ENCODE measurements around the gene ALX4. TPM values are rescaled to one million over a fixed set of nuclear protein-coding genes. Genes with fewer than 3 reads are reported as not detected.

The ALX4 gene
- total RNA-seq, 2 donors from 2014 or later: not detected

DNA sequence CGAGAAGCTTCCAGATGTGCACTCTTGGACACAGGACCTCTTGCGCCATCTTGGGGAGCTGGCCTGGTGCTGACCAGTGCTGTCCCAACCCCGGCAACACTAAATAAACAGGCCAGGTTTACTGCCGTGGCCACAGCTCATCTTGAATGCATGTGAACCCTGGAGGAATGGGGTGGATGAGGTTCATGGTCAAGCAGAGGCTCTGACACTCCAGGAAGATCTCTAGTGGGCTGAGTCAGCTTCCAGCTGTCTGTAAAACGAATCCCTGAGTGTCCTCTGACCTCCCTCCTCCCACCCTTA, 51.8 kb downstream of the ALX4 start:
- H3K4me3 ChIP-seq: no peak overlapping the region
- H3K36me3 ChIP-seq: no peaks in the 10 kb centered on the region
- H3K4me1 ChIP-seq (ENCODE audit: control insufficient read depth in 1 of 2, low read depth in 2 of 2): no peaks in the 10 kb centered on the region
- H3K9me3 ChIP-seq: peaks cover 2% of the 10 kb centered on the region
- ATAC-seq (ENCODE audit: insufficient number of reproducible peaks, low FRiP score, low read depth): no peak
- DNase-seq (ENCODE audit: low spot score): no peak
- TF ChIP-seq, protein P1, sequence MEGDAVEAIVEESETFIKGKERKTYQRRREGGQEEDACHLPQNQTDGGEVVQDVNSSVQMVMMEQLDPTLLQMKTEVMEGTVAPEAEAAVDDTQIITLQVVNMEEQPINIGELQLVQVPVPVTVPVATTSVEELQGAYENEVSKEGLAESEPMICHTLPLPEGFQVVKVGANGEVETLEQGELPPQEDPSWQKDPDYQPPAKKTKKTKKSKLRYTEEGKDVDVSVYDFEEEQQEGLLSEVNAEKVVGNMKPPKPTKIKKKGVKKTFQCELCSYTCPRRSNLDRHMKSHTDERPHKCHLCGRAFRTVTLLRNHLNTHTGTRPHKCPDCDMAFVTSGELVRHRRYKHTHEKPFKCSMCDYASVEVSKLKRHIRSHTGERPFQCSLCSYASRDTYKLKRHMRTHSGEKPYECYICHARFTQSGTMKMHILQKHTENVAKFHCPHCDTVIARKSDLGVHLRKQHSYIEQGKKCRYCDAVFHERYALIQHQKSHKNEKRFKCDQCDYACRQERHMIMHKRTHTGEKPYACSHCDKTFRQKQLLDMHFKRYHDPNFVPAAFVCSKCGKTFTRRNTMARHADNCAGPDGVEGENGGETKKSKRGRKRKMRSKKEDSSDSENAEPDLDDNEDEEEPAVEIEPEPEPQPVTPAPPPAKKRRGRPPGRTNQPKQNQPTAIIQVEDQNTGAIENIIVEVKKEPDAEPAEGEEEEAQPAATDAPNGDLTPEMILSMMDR (IDR thresholded peaks at IDR 0.05): no peak
- no peak overlapping the region for H3K27ac ChIP-seq
- H3K27me3 ChIP-seq (replicated peaks; ENCODE audit: insufficient read depth): no peaks in the 10 kb centered on the region

DNA sequence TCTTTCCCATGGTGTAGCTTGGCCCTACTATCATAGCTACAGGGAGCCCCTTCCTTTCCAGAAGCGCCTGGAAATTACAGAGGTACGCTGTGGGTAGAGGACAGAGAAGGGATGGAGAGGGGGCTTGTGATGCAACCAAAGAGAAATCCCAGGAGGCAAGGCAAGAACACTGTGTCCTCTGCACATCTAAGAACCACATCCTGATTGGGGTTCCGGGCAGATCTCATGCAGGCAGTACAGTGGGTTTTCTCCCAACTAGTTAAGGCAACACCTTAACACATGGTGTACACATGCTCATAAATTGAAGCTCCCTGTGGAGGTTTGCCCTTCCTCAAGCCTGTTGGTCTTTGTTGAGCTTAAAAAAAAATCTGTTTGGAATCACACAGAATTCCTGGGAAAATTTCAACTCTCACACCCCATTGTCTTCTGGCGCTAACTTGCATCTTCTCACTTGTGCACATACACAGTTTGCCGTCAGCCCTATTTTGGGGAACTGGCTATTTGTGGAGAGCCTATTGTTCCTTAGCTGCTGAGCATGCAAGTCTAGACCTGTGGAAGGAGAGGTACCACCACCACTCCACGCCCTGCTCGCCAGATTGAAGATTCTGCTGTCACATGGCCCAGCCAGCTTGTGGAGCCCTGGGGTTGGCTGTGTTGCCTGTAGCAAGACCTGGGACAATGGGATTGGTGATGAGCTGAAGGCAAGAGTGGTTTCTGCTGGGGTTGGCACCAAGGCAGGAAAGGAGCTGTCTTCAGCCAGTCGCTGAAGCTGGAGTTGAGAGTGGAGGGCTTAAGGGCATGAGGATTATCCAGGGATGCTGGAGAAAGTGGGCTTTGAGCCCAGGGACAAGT, 52.4 kb downstream of the ALX4 start:
- ATAC-seq (ENCODE audit: insufficient number of reproducible peaks, low FRiP score, low read depth): no peak
- Histone ChIP-seq H3K9me3 (peaks cover 8% of the 10 kb centered on the region), H3K36me3 (no peaks in the 10 kb centered on the region), H3K27me3 (replicated peaks; ENCODE audit: insufficient read depth) (no peaks in the 10 kb centered on the region), H3K4me3 (no peak overlapping the region), H3K27ac (no peak overlapping the region), H3K4me1 (ENCODE audit: control insufficient read depth in 1 of 2, low read depth in 2 of 2) (no peaks in the 10 kb centered on the region)
- no peak for DNase-seq (ENCODE audit: low spot score)
- TF ChIP-seq, protein P1 (IDR thresholded peaks at IDR 0.05): no peak

DNA sequence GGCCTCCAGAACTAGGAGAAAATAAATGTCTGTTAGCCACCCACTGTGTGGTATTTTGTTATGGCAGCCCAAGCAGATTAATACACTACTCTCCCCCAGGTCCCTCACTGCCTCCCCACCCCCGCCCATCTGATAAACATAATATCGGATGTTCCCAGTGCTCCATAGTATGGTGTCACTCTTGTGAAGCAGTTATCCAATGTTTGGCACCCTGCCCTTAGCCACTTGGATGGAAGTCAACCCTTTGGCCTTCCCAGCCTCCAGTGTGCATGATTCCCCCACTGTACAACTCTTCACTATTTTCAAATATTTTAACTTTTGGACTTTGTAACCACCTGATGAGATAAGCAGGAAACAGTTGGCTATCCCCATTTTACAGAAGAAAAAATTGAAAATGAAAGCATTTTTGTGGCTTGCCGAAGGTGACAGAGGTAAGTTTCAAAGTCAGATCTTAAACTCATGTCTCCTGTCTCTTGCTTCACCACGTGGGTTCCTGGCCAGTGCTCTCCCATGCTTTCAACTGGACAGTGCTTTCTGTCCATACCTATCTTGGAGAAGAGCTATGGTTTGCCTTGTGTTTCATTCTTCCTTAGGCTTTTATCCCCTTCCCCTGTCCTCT, 53.2 kb downstream of the ALX4 start:
- no peak overlapping the region for H3K27ac ChIP-seq
- no peak for DNase-seq (ENCODE audit: low spot score)

DNA sequence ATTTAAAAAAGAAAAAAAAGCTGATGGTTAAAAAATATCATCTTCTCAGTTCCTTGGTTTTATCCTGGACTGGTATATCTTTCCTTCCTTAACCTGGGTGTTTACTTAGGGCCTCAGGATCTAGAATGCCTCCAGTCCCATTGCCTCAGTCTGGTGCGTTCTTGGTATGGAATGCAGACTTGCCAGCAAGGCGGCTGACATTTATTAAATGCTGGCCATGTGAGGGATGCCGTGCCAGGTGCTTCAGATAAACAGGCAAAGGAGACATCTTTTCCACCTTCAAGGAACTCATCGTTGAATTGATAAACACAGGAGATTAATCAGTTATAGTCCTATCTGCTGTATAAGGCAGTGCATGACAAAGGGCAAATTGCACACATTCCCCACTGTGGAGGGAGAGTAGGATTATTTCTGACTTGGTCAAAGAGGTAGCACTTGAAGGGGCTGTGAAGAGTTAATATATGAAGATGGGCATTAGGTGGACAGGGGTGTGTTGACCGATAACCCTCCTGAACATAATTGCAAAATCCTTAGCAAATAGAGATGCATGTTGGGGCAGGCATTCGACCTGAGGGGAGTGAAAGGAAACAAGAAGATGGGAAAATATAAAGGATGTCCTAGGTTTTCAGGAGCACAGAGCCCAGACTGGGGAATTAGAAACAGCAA, 54.4 kb downstream of the ALX4 start:
- no peak for ATAC-seq (ENCODE audit: insufficient number of reproducible peaks, low FRiP score, low read depth)
- peaks cover 9% of the 10 kb centered on the region for H3K9me3 ChIP-seq
- no peak for DNase-seq (ENCODE audit: low spot score)
- no peaks in the 10 kb centered on the region for H3K4me1 ChIP-seq (ENCODE audit: control insufficient read depth in 1 of 2, low read depth in 2 of 2)
- H3K36me3 ChIP-seq: no peaks in the 10 kb centered on the region
- TF ChIP-seq, protein P1 (IDR thresholded peaks at IDR 0.05): no peak
- no peak overlapping the region for H3K27ac ChIP-seq
- H3K4me3 ChIP-seq: no peak overlapping the region
- H3K27me3 ChIP-seq (replicated peaks; ENCODE audit: insufficient read depth): no peaks in the 10 kb centered on the region

More for the DNA sequence above, 53.2 kb downstream of the ALX4 start:
- Histone ChIP-seq H3K4me1 (ENCODE audit: control insufficient read depth in 1 of 2, low read depth in 2 of 2) (no peaks in the 10 kb centered on the region), H3K4me3 (no peak overlapping the region), H3K27me3 (replicated peaks; ENCODE audit: insufficient read depth) (no peaks in the 10 kb centered on the region), H3K36me3 (no peaks in the 10 kb centered on the region), H3K9me3 (peaks cover 9% of the 10 kb centered on the region)
- no peak for ATAC-seq (ENCODE audit: insufficient number of reproducible peaks, low FRiP score, low read depth)
- TF ChIP-seq, protein P1 (IDR thresholded peaks at IDR 0.05): no peak

DNA sequence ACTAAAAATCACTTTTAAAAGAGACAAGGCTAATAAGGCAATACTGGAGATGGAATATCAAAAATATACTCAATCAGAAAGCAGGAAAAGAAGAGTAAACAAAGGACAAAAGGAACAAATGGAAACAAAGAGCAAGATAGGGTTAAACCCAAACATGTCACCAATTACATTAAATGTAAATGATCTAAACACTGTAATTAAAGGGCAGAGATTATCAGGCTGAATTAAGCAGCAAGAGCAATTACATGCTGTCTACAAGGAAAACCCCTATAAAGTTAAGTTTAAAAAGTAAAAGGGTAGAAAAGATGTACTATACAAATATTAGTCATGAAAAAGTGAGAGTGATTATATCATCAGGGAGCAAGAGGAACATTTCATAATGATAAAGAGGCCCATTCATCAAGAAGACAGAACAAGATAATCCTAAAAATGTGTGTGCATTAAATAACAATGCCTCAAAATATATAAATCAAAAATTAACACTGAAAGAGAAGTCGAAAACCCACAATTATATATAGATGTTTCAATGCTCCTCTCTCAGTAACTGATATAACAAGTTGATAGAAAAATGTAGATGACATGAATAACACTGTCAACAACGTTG, 56.8 kb downstream of the ALX4 start:
- Histone ChIP-seq H3K36me3 (no peaks in the 10 kb centered on the region), H3K27me3 (replicated peaks; ENCODE audit: insufficient read depth) (no peaks in the 10 kb centered on the region), H3K27ac (no peak overlapping the region), H3K4me1 (ENCODE audit: control insufficient read depth in 1 of 2, low read depth in 2 of 2) (no peaks in the 10 kb centered on the region), H3K9me3 (peaks cover 9% of the 10 kb centered on the region), H3K4me3 (no peak overlapping the region)
- ATAC-seq (ENCODE audit: insufficient number of reproducible peaks, low FRiP score, low read depth) (no peak), DNase-seq (ENCODE audit: low spot score) (no peak)
- TF ChIP-seq, protein P1 (IDR thresholded peaks at IDR 0.05): no peak

All from thoracic aorta (tissue), 2 donors.